COLO829 (cell line): ENCODE results near the gene RGPD8.
"Not testable (repeated sequence)": the region's sequence is repeated elsewhere in the genome, so short reads cannot be mapped to it uniquely, and the experiment has no call there.

Source experiments
- DNase-seq: peaks from one replicate; pipeline ENCODE4 v3.0.0; 2012; ENCODE audit warnings: low spot score

RGPD8 gene

DNA sequence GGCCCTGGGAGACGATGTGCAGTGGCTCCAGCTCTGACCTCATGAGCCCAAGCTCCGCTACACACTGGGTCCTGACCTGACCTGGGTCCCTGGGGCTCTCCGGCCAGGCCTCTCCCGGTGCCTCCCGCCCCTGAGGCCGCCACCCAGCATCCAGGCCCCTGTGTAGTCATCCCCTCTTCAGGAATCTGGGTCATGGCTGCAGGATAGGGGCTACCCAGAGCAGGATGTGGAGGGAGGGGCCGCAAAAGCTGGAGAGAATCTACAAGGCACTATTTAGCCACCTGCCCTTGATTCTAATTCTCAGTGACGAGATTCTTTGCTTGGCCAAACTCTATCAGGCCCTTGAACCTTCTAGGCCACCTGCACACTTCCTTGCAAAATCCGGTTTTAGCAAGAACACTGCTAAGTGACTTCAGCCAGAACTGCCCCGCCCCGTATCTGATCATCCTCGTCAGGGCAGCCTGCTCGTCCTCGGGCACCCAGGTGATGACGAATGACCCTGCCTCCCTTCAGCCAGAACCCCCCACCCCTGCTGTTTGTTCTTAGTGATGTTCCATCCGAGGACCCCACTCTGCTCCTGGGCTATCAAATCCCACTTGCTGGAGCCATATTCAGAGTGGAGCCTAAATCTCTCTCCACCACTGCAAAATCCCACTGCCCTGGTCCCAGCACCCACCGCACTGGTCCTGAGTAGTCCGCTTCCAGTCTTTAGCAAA, 2.4 kb upstream of the RGPD8 start:
- DNase-seq, result not testable (repeated sequence)

DNA sequence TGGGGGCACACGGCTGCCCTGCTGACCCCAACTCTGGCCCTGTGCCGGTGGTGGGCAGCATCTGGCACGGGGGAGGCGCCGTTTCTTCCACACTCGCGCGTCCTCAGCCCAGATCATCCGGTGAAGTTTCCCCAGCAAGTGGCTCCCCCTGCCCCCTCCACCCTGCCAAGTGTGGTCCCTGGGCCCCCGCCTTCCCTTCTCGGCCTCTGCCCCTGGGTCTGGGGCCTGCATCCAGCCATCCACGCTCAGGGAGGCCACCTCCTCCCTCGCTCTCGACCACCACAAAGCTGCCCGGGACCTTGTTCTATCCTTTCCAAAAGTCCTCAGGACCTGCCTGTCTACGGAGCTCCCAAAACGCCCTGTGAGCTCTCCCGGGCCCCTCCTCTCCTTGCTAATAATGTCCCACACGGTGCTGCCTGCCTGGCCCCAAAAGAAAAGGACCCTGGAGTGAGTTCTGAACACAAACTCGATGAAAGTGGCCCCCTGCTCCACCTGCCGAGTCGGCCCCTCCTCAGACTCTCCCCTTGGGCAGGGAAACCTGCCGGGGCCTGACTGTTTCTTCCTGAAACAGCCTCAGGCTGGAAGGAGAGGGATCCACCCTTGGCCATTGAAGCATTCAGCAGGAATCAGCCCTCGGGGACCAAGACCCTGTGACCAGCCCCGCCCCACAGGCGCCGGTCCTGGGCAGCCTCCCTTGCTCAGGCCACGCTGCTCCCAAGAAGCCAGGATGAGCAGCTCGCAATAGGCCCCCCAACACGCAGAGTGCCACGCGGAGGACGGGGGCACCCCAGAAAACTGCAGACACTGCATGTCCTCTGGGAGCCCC, 1.7 kb upstream of the RGPD8 start:
- not testable (repeated sequence) for DNase-seq

DNA sequence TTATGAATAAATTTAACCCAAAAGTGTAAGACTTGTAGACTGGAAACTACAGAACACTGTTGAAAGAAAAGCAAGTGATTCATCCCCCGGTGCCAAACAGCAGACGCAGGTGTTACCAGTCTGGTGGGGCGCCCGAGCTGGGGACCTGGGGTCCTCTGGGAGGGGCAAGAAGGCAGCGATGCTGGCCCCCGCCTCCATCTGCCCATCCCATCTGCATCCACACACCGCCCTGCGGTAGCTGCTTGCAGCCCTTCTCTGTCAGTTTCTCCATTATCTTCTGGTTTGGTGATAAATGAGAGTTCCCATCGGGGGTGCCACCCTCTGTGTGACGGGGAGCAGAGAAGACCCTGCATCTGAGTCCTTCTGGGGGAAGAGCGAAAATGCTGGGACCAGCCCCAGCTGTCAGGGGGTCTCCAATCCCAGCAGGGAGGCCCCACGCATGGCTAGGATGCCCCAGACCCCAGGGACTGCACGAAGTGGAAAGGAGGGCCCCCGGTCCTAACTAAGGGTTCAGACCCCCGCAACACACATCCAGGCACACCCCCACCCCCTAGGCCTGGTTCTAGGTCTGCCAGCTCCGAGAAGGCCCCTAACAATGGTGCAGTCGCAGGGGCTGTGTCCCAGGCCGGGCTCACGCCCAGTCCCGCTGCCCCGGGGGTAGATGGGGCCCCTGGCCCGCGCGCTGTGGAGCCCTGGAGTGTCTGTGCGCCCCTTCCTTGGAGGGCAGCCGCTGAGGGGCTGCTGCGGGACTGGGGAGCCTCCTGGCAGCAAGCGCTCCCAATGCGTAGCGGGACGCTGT, 686 bp upstream of the RGPD8 start:
- DNase-seq, result no peak

DNA sequence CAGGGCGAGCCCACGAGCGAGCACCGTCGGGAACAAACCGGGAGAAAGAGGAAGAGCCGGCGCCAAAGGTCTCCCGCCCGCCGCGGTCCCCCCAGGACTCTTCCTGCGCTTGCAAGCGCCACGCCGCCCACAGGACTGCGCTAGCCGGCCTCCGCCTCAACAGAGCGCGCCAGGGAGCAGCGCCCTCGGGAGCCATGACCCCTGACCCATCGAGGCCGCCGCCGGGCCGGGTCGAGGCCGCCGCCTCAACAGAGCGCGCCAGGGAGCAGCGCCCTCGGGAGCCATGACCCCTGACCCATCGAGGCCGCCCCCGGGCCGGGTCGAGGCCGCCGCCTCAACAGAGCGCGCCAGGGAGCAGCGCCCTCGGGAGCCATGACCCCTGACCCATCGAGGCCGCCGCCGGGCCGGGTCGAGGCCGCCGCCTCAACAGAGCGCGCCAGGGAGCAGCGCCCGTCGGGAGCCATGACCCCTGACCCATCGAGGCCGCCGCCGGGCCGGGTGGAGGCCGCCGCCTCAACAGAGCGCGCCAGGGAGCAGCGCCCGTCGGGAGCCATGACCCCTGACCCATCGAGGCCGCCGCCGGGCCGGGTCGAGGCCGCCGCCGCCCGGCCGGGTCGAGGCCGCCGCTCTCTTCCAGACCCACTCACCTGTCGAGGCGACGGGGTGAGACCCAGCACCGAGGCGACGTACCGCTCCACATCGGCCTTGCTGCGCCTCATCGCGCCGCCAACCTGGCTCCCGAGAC, 538 bp downstream of the RGPD8 start:
- DNase-seq, result not testable (repeated sequence)

DNA sequence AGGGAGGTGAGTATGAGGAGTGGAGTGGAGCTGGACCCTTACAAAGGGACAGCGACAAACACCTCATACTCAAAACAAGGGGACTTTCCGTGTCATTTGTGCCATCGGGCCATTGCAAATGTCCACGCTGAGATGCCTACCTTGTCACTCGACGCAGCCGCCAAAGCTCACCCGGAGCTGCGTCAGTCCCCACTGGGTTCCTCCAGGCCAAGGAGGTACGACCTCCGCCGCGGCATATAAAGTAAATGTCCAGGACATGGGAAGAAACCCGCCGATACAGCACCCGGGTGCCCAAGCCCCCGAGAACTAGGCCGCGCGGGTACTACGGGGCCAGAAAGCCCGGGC, 1.1 kb downstream of the RGPD8 start:
- not testable (repeated sequence) for DNase-seq

- not testable (repeated sequence) for DNase-seq
Observed at GRCh38 chr2:112431587-112432295, 1.7 kb downstream of the RGPD8 start.

GRCh38 chr2:112424553-112424952, 8.9 kb downstream of the RGPD8 start:
- DNase-seq, result not testable (repeated sequence)

DNA sequence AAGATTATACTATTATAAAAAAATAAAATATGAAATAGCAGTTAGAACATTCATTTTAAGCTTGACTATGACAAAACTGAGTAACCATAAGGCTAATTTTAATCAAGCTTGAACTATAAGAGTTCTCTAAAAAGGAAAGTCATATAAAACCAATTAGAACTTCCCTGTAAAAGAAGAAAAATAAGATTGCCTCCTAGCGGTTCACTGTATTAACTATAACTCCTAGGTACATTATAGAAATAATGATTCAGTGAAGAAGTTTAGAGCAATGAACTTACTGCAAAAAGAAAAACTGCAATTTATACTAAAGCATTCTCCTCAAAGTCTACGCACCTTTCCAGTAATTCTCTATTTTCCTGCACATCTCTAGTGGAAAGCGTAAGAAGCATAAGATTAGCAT, 16.6 kb downstream of the RGPD8 start:
- DNase-seq, result not testable (repeated sequence)

GRCh38 chr2:112360055-112360454, 73.4 kb downstream of the RGPD8 start:
- not testable (repeated sequence) for DNase-seq

DNA sequence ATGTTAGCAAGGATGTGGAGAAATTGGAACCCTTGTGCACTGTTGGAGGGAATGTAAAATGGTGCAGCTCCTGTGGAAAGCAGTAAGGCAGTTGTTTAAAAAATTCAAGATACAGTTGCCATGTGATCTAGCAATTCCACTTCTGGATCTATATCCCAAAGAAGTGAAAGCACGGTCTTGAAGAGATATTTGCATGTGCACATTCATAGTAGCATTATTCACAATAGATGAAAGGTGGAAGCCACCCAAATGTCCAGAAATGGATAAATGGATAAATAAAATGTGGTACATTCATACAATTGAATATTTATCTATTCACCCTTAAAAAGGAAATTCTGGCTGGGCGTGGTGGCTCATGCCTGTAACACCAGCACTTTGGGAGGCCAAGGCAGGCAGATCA, 79.1 kb downstream of the RGPD8 start:
- DNase-seq, result not testable (repeated sequence)

- DNase-seq, result not testable (repeated sequence)
Observed at GRCh38 chr2:112352809-112353603, 80.4 kb downstream of the RGPD8 start.

DNA sequence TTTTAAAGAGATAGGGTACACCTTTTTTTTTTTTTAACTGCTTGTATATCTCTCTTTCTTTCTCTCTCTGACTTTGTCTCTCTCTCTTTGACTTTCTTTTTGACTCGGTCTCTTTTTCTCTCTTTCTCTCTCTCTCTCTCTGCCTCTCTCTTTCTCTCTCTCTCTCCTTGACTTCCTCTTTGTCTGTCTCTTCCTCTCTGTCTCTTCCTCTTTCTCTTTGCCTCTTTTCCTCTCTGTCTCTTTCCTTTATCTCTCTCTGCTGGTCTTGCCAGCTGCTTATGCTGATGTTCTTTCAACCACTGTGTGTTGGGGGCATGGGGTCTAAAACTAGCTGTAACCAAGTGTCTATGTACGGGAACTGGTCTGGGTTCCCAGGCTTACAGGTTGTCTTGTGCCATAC, 81.2 kb downstream of the RGPD8 start:
- not testable (repeated sequence) for DNase-seq

- DNase-seq, result no peak
Observed at GRCh38 chr2:112345030-112346027, 88.1 kb downstream of the RGPD8 start.

DNA sequence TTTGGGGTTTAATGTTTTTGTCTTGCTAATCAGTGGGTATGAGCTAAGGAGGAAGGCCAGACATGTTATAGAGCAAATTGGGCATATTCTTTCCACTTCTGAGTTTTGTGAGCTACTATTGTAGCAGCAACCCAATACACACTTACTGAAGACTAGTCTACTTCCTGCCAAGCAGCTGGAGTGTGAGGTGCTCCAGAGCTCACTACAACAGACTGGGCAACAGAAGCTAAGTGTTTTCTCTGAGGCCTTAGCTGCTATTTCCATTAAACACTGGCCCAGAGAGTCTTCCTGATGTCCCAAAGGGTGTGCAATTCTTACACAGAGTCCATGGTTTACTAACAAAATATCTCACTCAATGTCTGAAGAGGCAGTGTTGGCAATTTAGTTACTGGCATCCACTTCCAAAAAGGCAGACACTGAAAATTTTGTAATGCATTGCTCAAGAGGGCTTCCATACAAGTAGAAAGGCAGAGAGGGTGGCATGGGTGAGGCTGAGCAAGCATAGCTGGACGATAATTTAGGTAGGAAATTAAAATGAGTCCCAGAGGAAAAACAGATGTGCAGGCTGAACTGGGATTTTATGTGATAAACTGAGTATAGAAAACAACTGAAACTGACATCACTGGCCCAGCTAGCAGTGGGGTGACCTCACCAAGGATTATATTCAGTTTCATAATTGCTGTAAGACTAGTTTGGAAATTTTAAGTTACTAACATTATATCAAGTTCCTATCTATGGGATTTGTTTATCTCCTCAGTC, 89.4 kb downstream of the RGPD8 start:
- no peak for DNase-seq

DNA sequence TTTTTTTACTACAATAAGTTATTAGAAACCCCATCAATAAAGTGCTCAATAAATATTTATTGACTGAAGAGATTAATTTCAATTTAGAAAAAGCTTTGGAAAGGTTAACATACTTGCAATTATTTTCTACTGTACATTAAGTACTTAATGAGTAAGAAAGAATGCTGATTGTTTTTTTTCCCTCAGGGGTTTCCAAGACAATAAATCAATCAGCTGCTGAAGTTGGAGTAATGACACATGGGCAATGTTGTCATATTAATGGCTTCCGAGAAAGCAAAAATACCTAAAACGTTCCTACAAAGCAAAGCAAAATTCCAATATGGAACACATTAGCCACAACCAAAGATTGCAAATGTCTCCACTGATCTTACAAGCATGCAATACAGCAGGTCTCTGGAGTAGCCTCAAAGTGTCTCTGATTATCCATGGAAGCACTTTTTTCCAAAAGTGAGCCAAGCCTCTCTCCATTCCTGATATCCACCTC, 91.3 kb downstream of the RGPD8 start:
- no peak for DNase-seq

DNA sequence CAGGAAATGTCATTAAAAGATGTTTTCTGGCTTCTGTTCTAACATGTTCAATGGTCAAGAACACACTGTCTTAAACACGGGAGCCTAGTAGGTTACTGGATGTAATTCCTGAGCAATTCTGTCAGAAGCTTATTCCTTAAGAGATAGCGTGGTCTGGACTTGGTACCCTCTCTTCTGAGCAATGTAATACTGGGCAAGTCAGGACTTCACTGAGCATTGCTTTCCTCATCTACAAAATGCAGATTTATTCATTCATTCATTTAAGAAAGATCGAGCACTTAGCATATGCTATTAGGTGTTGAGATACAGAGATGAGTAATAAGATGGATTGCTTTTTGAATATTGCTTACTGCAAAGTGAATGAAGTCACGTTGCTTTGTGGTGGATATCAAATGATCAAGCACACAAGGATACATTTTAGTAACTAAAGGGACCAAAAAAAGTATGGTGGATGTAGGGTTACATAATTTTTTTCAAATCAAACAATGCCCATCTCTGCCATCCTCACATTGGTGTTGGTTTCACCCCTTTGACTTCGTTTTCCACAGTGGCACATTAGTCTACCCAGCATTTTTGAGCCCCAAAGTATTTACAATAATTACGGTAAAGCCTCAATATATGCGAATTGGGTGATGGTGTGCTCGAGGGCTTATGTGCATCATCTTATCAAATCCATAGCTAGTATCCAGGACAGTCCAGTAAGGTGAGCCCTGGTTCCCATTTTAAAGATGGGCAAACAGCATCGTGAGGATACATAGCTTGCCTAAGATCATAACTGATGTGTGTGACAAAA, 92.8 kb downstream of the RGPD8 start:
- no peak for DNase-seq

DNA sequence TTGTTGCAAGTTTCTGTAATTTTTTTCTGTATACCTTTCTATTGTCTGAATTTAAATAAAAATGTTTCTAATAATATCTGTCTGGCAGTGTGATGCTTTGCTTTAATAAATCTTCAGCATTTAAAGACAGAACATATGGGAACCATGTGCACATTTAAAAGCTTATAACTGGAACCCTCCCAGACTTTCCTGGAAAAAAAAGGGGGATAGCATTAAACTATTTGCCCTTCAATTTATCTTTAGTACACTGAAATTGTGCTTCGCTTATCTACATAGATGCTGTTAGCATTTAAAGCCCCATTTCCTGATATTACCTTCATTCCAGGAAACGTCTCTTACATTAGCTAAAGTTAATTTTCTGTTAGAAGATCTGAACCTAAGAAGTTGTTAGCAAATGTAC, 93.5 kb downstream of the RGPD8 start:
- DNase-seq, result no peak
